T-helper 2 cell treated with Interferon-gamma antibody and Interleukin-4, amounts not matched to agents 5 μg/mL and 100 μg/mL, for 36 hours (primary cell): Measurements from ENCODE around the gene ZNF467.

Source experiments
- DNase-seq: peaks from one replicate; pipeline ENCODE4 v3.0.0; 2021; ENCODE audit warnings: low spot score
- H3K27ac Mint-ChIP-seq: one replicate; pipeline ENCODE4 v1.8.0; 2021; ENCODE audit warnings: mild to moderate bottlenecking, mixed read lengths
- H3K27me3 Mint-ChIP-seq: one replicate; pipeline ENCODE4 v1.8.0; 2021; ENCODE audit warnings: low read depth, mixed read lengths
- H3K36me3 Mint-ChIP-seq: one replicate; pipeline ENCODE4 v1.8.0; 2021; ENCODE audit warnings: low read depth, mixed read lengths
- H3K4me1 Mint-ChIP-seq: one replicate; pipeline ENCODE4 v1.8.0; 2021; ENCODE audit warnings: low read depth, mixed read lengths
- H3K4me3 Mint-ChIP-seq: one replicate; pipeline ENCODE4 v1.8.0; 2022; ENCODE audit warnings: mild to moderate bottlenecking, moderate library complexity, mixed read lengths
- H3K9me3 Mint-ChIP-seq: one replicate; pipeline ENCODE4 v1.8.0; 2021; ENCODE audit warnings: mixed read lengths

The ZNF467 gene

DNA sequence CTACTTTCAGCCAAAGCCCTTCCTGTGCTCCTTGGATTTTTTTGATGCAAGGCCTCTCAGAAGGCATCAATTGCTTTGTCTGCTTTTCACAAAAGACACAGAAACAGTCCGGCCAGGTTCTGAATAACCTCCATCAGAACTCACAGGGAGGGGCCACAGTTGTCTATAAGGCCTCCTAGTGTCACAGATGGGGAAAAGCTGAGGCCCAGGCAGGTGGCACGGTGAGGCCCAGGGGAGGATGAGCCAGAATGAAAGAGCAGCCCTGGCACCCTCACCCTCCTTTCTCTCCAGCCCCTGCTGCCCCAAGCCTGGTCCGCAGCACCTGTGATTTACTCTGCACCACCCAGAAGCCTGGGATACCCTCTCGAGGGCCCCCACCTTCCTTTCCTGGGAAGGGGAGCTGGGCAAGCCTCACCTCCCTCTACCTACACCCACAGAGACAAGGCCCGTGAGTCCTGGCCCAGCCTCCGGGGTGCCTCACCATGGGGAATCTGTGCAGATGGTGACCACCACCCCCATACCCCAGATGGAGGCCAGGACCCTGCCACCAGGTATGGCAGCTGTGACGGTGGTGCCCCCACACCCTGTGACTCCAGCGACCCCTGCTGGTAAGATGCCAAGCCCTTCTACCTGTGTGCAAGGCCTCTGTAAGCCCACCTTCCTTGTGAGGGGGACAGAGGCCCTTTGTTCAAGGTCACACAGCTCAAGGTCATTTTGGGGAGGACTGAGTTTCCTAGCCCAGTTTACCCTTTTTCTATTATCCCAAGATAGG, 26.2 kb upstream of the ZNF467 start:
- no peaks in the 10 kb centered on the region for H3K36me3 Mint-ChIP-seq
- H3K9me3 Mint-ChIP-seq, result no peaks in the 10 kb centered on the region
- no peaks in the 10 kb centered on the region for H3K27me3 Mint-ChIP-seq
- no peaks in the 10 kb centered on the region for H3K4me1 Mint-ChIP-seq
- H3K4me3 Mint-ChIP-seq, result no peak overlapping the region
- H3K27ac Mint-ChIP-seq, result no peak overlapping the region
- DNase-seq, result no peak

DNA sequence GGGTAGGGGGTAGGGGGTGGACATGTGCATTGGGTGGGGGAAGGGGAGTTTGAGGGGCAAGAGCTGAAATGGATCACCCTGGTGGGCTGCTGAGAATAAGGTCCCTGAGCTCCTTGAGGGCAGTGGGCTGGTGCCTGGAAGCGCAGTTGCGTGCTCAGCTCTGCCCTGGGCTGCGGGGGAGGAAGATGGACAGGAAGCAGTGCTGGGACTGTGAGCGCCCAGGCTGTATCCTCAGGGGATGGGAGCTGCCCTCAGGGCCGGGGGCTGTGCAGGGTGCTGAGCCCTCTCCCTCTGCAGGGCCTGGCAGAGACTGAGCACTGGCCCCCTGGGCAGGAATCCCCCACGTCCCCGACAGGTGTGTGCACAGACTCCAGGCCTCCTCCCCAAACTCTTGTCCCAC, 24.4 kb upstream of the ZNF467 start:
- no peaks in the 10 kb centered on the region for H3K36me3 Mint-ChIP-seq
- H3K4me3 Mint-ChIP-seq, result no peak overlapping the region
- no peaks in the 10 kb centered on the region for H3K9me3 Mint-ChIP-seq
- DNase-seq, result no peak
- H3K27me3 Mint-ChIP-seq, result no peaks in the 10 kb centered on the region
- H3K27ac Mint-ChIP-seq, result no peak overlapping the region
- H3K4me1 Mint-ChIP-seq, result no peaks in the 10 kb centered on the region

DNA sequence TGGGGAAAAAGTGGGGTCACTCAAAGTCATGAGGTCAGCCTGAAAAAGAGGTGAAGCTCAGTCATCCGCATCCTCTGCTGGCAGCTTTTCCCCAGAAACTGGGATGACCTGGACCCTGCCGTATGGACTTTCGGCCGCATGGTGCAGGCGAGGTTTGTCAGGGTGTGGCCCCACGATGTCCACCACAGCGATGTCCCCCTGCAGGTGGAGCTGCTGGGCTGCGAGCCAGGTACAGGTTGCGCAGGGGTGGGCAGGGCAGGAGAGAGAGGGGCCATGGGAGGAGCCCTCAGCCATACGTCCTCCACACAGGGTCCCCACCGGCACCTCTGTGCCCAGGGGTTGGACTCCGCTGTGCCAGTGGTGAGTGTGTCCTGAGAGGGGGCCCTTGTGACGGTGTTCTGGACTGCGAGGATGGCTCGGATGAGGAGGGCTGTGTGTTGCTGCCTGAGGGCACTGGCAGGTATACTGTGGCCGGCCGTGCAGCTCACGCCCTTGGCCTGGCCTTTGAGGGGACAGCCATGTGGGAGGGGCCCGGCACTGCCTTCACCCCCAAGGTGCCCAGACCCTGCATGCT, 23.0 kb upstream of the ZNF467 start:
- no peaks in the 10 kb centered on the region for H3K27me3 Mint-ChIP-seq
- no peaks in the 10 kb centered on the region for H3K9me3 Mint-ChIP-seq
- no peak for DNase-seq
- no peak overlapping the region for H3K4me3 Mint-ChIP-seq
- no peak overlapping the region for H3K27ac Mint-ChIP-seq
- no peaks in the 10 kb centered on the region for H3K36me3 Mint-ChIP-seq
- no peaks in the 10 kb centered on the region for H3K4me1 Mint-ChIP-seq

DNA sequence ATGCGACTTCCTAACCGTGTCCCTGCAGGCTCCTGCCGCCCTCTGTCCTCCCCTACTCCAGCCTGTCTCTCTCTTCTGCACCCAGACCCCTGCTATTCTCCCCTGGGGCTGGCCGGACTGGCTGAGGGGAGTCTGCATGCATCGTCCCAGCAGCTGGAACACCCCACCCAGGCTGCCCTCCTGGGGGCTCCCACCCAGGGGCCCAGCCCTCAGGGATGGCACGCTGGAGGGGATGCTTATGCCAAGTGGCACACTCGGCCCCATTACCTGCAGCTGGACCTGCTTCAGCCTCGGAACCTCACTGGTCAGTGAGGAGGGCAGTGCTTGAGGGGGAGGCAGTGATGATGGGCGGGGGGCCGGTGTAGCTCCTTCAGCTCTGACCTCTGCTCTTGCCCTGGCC, 21.7 kb upstream of the ZNF467 start:
- Mint-ChIP-seq H3K9me3 (no peaks in the 10 kb centered on the region), H3K4me3 (no peak overlapping the region), H3K27ac (no peak overlapping the region), H3K4me1 (no peaks in the 10 kb centered on the region), H3K36me3 (no peaks in the 10 kb centered on the region), H3K27me3 (peaks cover 3% of the 10 kb centered on the region)
- no peak for DNase-seq

DNA sequence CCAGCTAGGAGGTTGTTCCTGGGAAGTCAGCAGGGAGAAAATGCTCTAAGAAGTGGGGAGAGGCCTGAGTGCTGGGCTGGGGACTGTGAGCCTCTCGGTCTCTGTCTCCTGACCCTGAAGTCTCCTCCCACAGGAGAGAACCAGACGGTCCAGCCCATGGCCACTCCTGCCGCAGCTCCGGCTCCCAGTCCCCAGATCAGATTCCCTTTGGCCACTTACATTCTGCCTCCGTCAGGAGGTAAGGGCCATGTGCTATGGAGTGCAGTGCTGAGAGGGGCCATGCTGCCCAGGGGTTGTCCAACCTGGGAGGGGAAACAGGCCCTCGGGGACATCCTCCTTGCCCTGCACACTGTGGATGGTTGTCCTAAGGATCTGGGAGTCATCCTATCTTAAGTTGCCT, 21.3 kb upstream of the ZNF467 start:
- no peak overlapping the region for H3K27ac Mint-ChIP-seq
- no peaks in the 10 kb centered on the region for H3K36me3 Mint-ChIP-seq
- no peak overlapping the region for H3K4me3 Mint-ChIP-seq

DNA sequence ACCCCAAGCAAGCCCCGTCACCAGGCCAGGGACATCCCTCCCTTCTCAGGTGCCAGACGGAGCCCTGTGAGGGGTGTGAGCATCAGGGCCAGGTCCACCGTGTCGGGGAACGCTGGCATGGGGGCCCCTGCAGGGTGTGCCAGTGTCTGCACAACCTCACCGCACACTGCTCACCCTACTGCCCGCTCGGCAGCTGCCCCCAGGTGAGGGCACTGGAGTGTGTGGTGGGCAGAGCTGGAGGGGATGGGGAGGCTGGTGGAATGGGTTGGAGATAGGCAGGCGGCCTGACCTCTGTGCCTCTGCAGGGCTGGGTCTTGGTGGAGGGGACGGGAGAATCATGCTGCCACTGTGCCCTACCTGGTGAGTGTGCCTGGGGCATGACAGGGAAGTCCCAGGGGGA, 19.9 kb upstream of the ZNF467 start:
- Mint-ChIP-seq H3K9me3 (no peaks in the 10 kb centered on the region), H3K4me1 (no peaks in the 10 kb centered on the region), H3K27me3 (peaks cover 16% of the 10 kb centered on the region), H3K27ac (no peak overlapping the region), H3K36me3 (no peaks in the 10 kb centered on the region), H3K4me3 (no peak overlapping the region)
- no peak for DNase-seq

More for the DNA sequence above, 21.3 kb upstream of the ZNF467 start:
- DNase-seq, result no peak
- Mint-ChIP-seq H3K9me3 (no peaks in the 10 kb centered on the region), H3K4me1 (no peaks in the 10 kb centered on the region), H3K27me3 (peaks cover 8% of the 10 kb centered on the region)

DNA sequence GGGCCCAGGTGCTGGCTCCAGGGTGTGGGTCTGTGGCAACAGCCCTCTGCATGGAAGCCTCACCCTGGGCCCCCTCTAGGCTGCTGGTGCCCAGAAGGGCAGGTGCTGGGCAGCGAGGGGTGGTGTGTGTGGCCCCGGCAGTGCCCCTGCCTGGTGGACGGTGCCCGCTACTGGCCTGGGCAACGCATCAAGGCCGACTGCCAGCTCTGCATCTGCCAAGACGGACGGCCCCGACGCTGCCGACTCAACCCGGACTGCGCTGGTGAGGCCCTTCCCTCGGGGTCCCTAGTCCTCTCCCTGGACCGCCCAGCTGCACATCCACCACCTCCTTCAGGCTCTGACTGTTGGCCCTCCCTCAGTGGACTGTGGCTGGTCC, 18.8 kb upstream of the ZNF467 start:
- no peak for DNase-seq
- Mint-ChIP-seq H3K4me1 (no peaks in the 10 kb centered on the region), H3K9me3 (no peaks in the 10 kb centered on the region), H3K4me3 (no peak overlapping the region), H3K27ac (no peak overlapping the region), H3K27me3 (peaks cover 16% of the 10 kb centered on the region), H3K36me3 (no peaks in the 10 kb centered on the region)

DNA sequence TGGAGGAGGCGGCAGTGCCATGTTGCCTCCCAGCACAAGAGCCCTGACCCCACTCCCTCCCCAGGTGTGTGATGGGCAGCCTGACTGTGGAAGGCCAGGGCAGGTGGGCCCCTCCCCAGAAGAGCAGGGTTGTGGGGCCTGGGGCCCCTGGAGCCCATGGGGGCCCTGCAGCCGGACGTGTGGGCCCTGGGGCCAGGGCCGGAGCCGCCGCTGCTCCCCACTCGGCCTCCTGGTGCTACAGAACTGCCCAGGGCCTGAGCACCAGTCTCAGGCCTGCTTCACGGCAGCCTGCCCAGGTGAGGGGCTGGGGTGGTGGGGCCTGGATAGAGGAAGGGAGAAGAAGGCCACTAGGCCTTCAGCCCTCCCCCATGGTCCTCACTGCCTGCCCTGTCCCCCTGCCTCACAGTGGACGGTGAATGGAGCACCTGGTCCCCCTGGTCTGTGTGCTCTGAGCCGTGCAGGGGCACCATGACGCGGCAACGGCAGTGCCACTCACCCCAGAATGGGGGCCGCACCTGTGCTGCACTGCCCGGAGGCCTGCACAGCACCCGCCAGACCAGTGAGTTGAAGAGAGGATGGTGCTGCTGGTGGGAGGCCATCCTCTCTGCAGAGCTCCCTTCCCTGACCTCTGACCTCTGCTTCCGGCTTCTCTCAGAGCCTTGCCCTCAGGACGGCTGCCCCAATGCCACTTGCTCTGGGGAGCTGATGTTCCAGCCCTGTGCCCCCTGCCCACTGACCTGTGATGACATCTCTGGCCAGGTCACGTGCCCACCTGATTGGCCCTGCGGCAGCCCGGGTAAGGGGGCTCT, 18.2 kb upstream of the ZNF467 start:
- no peak for DNase-seq
- H3K4me1 Mint-ChIP-seq, result no peaks in the 10 kb centered on the region
- no peaks in the 10 kb centered on the region for H3K36me3 Mint-ChIP-seq
- no peaks in the 10 kb centered on the region for H3K9me3 Mint-ChIP-seq
- H3K27me3 Mint-ChIP-seq, result peaks cover 16% of the 10 kb centered on the region
- no peak overlapping the region for H3K27ac Mint-ChIP-seq
- no peak overlapping the region for H3K4me3 Mint-ChIP-seq

DNA sequence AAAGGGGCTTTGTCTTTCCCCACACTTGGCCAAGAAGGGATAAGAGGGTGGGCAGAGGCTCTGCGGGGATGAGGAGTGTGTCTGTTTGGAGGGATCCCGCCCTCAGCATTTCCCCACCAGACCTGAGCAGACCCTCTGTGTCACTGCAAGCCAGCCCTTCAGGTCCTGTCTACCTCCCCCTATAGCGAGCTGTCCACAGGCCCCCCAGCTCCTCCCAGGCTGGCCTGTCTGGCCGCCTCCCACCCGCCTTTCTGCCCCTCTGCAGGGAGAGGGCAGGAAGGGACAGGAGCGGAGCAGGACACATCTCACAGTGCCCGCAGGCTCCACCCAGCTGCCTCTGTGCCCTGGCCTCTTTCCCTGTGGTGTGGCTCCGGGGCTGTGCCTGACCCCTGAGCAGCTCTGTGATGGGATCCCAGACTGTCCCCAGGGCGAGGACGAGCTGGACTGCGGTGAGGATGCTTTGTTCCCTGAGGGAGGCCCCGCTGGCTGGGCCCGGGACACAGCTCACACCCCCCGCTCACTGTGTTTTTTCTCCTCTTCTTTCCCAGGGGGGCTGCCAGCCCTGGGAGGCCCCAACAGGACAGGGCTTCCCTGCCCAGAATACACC, 17.5 kb upstream of the ZNF467 start:
- Mint-ChIP-seq H3K27me3 (peaks cover 16% of the 10 kb centered on the region), H3K4me3 (no peak overlapping the region), H3K9me3 (no peaks in the 10 kb centered on the region), H3K36me3 (no peaks in the 10 kb centered on the region), H3K27ac (no peak overlapping the region), H3K4me1 (no peaks in the 10 kb centered on the region)
- no peak for DNase-seq

DNA sequence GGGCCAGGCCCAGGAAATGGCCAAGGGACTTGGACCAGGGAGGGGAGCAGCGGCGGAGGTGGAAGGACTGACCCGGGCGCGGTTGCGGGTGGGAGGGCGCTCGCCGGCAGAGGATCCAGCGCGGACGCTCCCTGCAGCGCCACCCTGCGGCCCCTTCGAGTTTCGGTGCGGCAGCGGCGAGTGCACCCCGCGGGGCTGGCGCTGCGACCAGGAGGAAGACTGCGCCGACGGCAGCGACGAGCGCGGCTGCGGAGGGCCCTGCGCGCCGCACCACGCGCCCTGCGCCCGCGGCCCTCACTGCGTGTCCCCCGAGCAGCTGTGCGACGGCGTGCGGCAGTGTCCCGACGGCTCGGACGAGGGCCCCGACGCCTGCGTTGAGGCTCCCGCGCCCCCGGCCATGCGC, 16.8 kb upstream of the ZNF467 start:
- peak; percentile 34 for DNase-seq
- H3K27me3 Mint-ChIP-seq, result peaks cover 16% of the 10 kb centered on the region
- no peak overlapping the region for H3K4me3 Mint-ChIP-seq
- no peaks in the 10 kb centered on the region for H3K9me3 Mint-ChIP-seq
- no peaks in the 10 kb centered on the region for H3K4me1 Mint-ChIP-seq
- no peak overlapping the region for H3K27ac Mint-ChIP-seq
- no peaks in the 10 kb centered on the region for H3K36me3 Mint-ChIP-seq

DNA sequence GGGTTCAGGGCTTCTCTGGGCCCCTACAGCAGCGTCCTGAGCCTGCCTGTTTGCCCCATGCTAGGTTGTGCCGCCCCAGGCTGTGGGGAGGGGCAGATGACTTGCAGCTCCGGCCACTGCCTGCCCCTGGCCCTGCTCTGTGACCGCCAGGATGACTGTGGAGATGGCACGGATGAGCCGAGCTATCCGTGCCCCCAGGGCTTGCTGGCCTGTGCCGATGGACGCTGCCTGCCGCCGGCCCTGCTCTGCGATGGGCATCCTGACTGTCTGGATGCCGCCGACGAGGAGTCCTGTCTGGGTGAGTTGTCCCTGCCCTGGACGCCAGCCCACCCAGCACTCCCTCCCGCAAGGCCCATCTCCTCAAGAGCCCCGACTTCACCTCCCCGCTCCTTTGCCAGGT, 15.7 kb upstream of the ZNF467 start:
- peaks cover 16% of the 10 kb centered on the region for H3K27me3 Mint-ChIP-seq
- DNase-seq, result no peak
- no peaks in the 10 kb centered on the region for H3K36me3 Mint-ChIP-seq
- H3K27ac Mint-ChIP-seq, result no peak overlapping the region
- H3K9me3 Mint-ChIP-seq, result no peaks in the 10 kb centered on the region
- no peaks in the 10 kb centered on the region for H3K4me1 Mint-ChIP-seq
- no peak overlapping the region for H3K4me3 Mint-ChIP-seq

DNA sequence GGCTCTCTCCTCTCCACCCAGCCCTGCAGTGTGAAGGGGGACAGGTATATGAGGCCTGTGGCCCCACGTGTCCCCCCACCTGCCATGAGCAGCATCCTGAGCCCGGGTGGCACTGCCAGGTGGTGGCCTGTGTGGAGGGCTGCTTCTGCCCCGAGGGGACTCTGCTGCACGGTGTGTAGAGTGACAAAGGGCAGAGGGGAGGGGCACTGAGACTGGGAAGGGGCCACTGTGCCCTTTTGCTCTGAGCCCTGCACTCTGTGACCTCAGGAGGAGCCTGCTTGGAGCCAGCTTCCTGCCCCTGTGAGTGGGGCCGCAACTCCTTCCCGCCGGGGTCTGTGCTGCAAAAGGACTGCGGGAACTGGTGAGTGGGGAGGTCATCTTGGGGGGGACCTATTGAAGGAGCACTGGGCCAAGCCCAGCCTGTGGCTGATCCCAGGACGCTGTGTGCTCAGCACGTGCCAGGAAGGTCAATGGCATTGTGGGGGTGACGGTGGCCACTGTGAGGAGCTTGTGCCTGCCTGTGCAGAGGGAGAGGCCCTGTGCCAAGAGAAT, 15.0 kb upstream of the ZNF467 start:
- Mint-ChIP-seq H3K4me1 (no peaks in the 10 kb centered on the region), H3K27me3 (peaks cover 16% of the 10 kb centered on the region), H3K4me3 (no peak overlapping the region), H3K9me3 (no peaks in the 10 kb centered on the region), H3K27ac (no peak overlapping the region), H3K36me3 (no peaks in the 10 kb centered on the region)
- DNase-seq, result no peak

DNA sequence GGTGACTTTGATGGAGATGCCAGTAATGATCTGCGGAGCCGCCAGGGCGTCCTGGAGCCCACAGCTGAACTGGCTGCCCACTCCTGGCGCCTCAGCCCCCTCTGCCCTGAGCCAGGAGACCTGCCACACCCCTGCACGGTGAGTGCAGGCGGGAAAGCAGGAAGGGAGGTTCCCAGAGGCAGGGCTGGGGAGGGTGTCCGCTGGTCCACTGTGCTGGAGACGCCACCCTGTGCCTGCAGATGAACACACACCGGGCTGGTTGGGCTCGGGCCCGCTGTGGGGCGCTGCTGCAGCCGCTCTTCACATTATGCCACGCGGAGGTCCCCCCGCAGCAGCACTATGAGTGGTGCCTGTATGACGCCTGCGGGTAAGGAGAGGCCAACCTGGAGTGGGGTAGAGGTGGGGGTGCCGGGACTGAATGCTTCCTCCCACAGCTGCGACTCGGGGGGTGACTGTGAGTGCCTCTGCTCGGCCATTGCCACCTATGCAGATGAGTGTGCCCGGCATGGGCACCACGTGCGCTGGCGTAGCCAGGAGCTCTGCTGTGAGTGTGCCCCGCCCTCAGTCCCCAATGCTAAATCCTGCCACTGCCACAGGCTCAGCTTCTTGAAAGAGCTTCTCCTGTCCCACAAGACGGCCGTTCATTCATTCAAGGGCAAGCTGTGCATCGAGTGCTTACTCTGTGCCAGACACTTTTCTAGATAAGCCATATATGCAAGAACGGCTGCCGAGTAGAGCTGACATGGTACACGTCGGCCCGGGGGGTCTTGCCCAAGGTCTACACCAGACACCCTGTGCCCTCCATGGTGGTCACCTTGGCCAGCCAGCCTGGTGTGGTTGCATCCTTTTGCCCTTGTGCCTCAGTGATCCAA, 14.3 kb upstream of the ZNF467 start:
- H3K27ac Mint-ChIP-seq, result no peak overlapping the region
- no peaks in the 10 kb centered on the region for H3K9me3 Mint-ChIP-seq
- no peaks in the 10 kb centered on the region for H3K36me3 Mint-ChIP-seq
- H3K4me3 Mint-ChIP-seq, result no peak overlapping the region
- H3K4me1 Mint-ChIP-seq, result no peaks in the 10 kb centered on the region
- H3K27me3 Mint-ChIP-seq, result peaks cover 16% of the 10 kb centered on the region
- DNase-seq, result no peak
